Suprapubic skin (tissue), 3 donors: ENCODE measurements around the gene DNAJA2.

ENCODE experiments used
- POLR2AphosphoS5 ChIP-seq, 3 donors: sonication (generic); formaldehyde crosslinking; IDR thresholded peaks; one replicate each; pipeline ENCODE4 v1.6.1; 2017; ENCODE audit warnings: antibody characterized with exemption in 3 of 3
- TF ChIP-seq, protein P1 (sequence below), 2 donors: fragments of 200-600 bp in 1 of 2; fragments of 450-650 bp in 1 of 2; sonication (generic) in 1 of 2; IDR thresholded peaks; one replicate each; pipeline ENCODE4 v1.5.1; 2016 to 2019; ENCODE audit warnings: antibody characterized with exemption in 2 of 2, mild to moderate bottlenecking in 1 of 2, moderate library complexity in 1 of 2

DNA sequence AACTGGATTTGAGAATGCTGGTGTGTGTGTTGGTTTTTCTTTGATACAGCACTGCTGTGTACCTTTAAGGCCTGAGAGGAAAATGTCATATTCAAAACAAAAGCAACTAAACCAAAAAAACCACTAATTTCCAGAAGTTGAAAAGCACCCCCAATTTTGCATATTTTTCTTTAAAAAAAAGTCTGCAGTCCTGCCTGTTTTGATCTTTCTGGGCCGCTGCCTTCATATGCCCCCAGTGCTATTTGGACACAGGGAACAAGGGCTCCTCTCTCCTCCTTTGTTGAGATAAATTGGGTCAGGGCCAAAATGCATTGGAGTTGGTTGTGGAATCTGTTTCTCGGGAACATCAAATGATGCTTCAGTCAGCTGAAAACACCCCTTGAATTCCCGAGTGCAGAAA lies 62.4 kb downstream of the DNAJA2 start:
- TF ChIP-seq, protein P1, sequence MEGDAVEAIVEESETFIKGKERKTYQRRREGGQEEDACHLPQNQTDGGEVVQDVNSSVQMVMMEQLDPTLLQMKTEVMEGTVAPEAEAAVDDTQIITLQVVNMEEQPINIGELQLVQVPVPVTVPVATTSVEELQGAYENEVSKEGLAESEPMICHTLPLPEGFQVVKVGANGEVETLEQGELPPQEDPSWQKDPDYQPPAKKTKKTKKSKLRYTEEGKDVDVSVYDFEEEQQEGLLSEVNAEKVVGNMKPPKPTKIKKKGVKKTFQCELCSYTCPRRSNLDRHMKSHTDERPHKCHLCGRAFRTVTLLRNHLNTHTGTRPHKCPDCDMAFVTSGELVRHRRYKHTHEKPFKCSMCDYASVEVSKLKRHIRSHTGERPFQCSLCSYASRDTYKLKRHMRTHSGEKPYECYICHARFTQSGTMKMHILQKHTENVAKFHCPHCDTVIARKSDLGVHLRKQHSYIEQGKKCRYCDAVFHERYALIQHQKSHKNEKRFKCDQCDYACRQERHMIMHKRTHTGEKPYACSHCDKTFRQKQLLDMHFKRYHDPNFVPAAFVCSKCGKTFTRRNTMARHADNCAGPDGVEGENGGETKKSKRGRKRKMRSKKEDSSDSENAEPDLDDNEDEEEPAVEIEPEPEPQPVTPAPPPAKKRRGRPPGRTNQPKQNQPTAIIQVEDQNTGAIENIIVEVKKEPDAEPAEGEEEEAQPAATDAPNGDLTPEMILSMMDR (IDR thresholded peaks at IDR 0.05): no peak
- no peak for TF ChIP-seq POLR2AphosphoS5 (IDR thresholded peaks at IDR 0.05)
